Measurements from ENCODE around the gene CFTR.

DNA sequence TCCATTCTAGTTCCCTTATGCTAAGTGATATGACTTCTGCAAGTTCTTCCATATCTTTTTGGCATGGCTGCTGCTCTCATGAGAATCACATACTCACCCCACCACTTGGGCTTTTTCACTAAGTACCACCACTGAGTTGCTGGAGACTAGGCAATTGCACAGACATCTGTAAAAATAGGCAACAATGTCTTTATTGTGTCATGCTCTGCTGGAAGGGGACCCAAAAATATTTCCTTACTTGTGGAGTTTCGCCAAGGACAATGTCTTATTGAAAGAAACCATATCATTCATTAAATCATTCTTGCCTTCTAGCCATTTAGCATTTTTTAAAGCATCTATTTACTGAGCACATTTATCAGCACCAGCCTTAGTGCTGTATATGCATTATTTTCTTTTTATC lies 35.2 kb upstream of the CFTR start:
- TF ChIP-seq, protein P1, sequence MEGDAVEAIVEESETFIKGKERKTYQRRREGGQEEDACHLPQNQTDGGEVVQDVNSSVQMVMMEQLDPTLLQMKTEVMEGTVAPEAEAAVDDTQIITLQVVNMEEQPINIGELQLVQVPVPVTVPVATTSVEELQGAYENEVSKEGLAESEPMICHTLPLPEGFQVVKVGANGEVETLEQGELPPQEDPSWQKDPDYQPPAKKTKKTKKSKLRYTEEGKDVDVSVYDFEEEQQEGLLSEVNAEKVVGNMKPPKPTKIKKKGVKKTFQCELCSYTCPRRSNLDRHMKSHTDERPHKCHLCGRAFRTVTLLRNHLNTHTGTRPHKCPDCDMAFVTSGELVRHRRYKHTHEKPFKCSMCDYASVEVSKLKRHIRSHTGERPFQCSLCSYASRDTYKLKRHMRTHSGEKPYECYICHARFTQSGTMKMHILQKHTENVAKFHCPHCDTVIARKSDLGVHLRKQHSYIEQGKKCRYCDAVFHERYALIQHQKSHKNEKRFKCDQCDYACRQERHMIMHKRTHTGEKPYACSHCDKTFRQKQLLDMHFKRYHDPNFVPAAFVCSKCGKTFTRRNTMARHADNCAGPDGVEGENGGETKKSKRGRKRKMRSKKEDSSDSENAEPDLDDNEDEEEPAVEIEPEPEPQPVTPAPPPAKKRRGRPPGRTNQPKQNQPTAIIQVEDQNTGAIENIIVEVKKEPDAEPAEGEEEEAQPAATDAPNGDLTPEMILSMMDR (IDR thresholded peaks at IDR 0.05) = no peak
- TF ChIP-seq CHD2 (IDR thresholded peaks at IDR 0.05; ENCODE audit: low read length, partially characterized antibody) (no peak), POLR2A (IDR thresholded peaks at IDR 0.05; ENCODE audit: low read length) (no peak), EP300 (IDR thresholded peaks at IDR 0.05) (no peak), HOXA7 (CRISPR knock-in tag; IDR thresholded peaks at IDR 0.05) (no peak), POLR2AphosphoS2 (conservative IDR thresholded peaks at IDR 0.05; ENCODE audit: low read length) (no peak), ESRRA (IDR thresholded peaks at IDR 0.05; ENCODE audit: borderline replicate concordance, low read length) (no peak), SREBF2 (IDR thresholded peaks at IDR 0.05) (no peak)
